Measurements from ENCODE around the gene ESPNL.
"Not testable (repeated sequence)": the region's sequence is repeated elsewhere in the genome, so short reads cannot be mapped to it uniquely, and the experiment has no call there.

ESPNL gene

GRCh38 chr2:238100049-238100820 is at the start of gene ESPNL:
Gene ESPNL (plus strand): TSS chr2:238100340. CDS start chr2:238100420, 80 bp downstream.
- peak; percentile 53 for DNase-seq

DNA sequence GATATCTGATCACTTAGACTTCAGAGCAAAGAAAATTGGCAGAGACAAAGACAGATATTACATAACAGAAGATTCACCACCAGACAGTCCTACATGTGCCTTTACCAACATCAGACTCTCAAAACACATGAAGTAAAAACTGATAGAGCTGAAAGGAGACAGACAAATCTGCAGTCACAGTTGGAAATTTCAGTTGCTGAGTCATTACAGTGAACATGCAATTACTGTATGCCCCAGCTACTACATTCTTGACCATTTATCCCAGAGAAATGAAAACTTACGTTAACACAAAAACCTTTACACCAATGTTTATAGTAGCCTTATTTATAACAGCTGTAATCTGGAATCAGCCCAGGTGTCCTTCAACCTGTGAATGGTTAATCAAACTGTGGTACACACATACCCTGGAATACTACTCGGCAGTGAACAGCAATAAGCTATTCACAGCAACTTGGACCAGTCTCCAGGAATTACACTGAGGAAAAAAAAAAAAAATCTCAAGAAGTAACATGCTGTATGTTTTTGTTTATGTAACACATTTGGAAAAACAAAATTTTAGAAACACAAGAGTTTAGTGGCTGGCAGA is 46.9 kb upstream of the ESPNL start:
- no peak for DNase-seq

DNA sequence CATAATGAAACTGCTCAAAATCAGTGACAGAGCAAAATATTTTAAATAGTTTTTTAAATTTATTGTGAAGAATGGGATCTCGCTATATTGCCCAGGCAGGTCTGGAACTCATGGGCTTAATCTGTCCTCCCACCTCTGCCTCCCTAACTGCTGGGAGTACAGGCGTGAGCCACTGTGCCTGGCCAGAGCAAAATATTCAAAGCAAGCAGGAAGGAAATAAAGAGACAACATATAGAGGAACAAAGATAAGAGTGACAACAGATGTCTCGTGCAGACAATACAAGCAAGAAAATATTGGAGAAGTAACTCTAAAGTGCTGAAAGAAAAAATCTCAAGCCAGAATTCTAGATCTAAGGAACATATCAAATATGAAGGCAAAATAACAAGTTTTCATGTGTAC is 44.3 kb upstream of the ESPNL start:
- DNase-seq = no peak

- DNase-seq = peak; percentile 56
These were observed 42.2 kb upstream of the ESPNL start for GRCh38 chr2:238057696-238058575.

DNA sequence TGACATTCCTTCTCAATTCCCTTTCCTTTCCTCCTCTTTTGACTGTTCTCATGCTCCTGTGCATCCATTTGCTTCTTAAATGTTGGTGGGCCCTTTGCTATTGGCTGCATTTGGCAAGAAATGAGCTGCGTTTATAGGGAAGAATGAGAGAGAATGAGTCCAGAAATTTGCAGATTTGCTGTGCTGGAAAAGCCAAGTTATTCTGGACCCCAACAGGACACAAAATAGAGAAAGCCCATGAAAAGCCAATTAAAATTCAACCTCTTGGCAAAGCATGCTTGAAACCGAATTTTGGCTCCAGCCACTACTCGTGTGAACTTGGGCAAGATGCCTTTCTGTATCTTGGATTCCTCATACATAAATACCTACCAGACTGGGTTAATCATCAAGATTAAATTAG is 40.6 kb upstream of the ESPNL start:
- peak; percentile 28 for DNase-seq

DNA sequence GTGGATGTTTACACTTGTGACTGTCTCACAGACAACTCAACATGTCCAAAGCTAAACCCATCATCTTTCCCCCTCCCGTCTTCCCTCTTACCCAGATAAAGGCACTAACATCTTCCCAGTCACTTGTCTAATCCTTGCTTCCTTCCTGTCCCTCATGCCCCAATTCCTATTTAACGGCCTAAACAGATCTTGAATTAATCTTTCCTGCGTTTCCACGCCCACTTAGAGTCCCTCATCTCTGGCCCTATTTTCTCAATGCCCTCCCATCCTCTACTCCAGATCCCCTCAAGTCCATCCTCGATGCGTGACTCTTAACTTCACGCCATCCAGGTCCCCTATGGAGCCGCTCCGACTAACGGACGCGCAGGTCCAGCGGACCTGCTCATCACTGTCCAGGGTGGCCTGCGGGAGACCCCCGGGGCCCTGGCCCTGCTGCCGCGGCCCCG is 40.0 kb upstream of the ESPNL start:
- no peak for DNase-seq

DNA sequence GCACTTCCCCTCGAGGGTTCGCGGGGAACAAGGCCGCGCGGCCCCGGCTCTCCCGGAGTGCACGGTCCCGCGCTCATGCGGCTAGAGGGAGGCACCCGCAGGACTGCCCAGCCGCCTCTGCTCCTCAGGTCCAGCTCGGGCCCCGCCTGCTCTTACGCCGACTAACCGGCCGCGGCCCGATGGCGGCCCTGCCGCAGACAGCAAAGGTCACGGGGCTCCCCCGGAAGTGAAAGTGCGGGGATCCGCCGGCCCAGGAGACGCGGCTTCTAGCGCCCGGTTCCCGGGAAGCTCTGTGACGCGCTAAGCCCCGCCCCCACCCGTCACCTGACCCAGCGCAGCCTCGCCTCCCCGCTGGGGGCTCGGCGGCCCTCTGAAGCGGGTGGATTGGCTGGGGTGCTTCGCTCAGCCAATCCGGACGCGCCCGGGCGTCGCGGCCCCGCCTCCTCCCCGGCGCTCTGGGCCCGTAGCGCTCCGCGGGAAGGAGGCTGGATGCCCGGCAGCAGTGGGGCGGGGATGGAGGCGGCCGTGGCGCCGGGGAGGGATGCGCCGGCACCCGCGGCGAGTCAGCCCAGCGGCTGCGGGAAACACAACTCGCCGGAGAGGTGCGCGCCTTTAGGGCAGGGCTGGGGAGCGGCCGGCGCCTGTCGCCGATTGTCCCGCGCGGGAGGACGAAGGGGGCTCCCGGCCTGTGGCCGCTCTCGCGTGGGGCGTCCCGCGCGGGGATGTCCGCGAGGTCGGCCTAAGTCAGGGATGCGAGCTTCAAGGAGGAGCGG is 39.4 kb upstream of the ESPNL start, which contains the start of gene SCLY:
TSS of gene SCLY (plus strand) at position 460 of the 773 bp plus-strand sequence. CDS start at position 514, 54 bp downstream.
- peak; percentile 97 for DNase-seq

DNA sequence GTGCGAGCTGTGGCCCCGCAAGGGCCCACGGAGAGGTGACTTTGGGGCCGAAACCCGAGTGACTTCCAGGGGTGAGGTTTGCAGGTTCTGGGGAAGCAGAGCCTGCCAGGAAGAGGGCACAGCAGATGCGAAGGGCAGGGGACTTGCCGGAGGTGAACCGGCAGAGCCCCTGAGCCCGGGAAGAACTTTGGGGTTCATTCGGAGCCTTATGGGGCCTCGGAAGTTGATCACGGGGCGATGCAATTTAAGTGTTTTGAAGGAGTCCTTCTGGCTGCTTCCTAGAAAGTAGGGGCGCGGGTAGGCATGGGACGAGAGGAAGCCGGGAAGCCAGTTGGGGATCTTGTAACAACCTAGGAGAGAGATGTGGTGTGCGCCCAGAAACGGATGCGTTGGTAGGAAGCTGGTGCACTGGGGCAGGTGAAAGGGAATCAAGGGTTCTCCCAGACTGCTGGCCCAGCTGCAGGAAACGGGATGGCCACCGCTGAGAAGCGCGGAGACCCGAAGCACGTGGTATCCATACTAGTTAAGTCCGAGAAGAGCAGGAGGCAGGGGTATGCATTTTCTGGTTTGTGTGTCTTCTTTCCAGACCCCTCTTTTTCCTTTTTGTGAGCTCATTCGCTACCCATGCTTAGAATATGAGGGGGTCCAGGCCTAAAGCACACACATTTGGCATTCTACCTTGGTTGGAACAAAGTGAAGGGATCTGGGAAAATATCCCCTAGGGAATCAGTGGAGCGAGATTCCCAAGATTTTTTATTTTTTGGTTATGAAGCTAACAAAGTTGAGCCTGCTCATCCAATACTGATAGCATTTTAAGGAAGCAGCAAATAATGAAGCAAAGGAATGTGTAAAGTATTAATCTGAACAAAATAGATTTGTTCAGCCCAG is 38.6 kb upstream of the ESPNL start:
- peak; percentile 74 for DNase-seq

DNA sequence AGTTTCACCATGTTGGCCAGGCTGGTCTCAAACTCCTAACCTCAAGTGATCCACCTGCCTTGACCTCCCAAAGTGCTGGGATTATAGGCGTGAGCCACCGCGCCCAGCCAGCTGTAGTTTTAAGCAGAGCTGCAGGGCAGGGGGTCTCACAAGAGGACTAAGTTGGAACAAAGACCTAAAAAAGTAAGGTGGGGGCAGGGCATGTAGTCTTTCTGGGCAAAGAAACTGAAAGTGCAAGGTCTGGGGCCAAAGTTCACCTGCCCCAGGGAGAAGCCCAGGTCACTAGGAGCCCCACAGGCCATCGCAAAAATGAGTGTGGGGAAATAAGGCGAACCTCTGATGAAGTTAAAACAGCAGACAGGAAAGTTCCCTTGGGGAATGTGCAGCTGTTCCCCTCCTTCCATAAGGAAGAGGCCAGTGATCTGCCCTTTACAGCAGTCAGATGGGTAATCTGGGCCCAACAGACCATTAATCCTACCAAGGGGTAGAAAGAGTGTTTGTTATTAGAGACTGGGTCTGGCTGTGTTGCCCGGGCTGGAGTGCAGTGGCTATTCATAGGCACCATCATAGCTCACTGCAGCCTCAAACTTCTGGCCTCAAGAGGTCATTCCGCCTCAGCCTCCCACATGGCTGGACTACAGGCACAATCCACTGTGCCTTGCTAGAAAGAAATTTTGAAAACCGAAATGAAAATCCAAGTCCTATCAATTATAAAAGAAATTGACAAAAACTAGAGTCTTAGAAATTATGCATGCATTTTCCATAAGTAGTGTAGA is 36.5 kb upstream of the ESPNL start:
- DNase-seq = peak; percentile 47

DNA sequence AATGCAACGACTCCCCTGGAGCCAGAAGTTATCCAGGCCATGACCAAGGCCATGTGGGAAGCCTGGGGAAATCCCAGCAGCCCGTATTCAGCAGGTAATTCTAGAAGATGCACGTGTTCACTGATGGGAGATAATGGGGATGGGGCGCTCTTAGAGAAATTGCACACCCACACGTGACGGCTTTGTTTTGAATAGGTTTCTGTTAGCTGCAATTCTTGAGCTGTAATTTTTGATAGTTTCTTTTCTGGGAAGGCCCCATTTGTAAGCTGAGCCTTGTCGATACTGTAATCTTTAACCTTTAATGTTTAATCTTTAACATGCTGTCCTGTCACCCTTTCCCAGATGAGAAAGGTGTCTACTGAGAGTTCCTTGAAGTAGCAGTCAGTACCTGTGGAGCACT is 35.8 kb upstream of the ESPNL start:
- no peak for DNase-seq

DNA sequence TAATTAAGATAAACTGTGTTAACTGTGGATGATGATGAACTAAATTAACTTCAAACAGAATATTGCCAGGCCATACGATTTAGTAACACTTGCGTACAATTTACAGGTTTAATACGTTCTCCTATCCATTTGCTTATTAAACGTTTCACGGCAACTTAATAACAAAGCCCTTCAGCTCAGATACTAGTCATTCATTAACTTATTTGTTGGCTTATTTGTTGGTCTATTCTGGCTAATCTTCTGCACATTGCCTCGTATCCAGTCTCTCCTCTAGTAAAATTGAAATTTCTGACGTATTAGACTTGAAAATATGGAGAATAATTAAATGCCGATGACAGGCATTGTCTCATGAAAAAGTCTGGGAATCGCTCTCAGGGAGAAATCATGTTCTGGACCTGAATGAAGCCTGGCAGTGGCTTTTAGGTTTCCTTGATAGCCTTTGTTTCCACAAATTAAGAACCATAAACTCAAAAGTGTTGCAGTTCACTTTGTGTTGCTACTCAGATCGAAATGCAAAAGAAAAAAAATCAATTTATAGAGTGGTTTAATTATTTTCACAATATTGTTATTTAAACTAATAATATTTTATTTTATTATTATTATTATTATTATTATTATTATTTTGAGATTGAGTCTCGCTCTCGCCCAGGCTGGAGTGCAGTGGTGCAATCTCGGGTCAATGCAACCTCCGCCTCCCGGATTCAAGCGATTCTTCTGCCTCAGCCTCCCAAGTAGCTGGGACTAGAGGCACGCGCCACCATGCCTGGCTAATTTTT is 34.9 kb upstream of the ESPNL start:
- DNase-seq = no peak

GRCh38 chr2:238066218-238066617 is 33.9 kb upstream of the ESPNL start:
- no peak for DNase-seq

DNA sequence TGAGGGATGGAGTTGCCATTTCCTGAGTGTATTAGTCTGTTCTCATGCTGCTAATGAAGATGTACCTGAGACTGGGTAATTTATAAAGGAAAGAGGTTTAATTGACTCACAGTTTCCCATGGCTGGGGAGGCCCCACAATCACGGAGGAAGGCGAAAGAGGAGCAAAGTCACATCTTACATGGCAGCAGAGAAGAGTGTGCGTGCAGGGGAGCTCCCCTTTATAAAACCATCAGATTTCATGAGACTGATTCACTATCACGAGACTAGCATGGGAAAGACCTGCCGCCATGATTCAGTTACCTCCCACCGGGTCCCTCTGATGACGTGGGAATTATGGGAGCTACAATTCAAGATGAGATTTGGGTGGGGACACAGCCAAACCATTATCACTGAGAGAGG is 33.4 kb upstream of the ESPNL start:
- not testable (repeated sequence) for DNase-seq

- DNase-seq = no peak
These were observed 32.2 kb upstream of the ESPNL start for GRCh38 chr2:238067939-238068338.

DNA sequence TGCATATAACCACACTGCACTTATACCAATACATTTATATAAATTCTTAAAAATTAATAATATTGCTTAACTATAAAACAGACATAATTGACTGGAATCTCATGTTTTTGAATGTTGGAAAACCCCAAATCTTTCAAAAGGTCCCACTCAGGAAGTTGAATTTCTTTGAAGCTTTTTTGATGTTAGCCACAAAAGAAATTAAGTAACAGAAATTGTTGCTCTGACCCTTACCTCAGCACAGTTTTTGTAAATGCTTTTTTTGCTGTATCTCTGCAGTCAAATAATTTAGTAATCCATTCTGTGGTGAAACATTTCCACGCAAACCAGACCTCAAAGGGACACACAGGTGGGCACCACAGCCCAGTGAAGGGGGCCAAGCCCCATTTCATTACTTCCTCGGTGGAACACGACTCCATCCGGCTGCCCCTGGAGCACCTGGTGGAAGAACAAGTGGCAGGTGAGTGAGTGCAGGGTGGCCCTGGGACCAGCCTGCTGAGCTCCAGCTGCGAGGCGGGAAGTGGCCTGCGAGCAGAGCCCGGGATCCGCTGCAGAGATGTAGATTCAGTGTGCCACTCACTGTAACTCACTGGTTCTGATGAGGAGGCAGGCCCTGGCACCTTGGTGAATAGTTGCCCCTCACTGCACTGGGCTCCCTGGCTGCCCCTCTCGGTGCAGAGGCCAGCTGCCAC is 31.0 kb upstream of the ESPNL start:
- no peak for DNase-seq

GRCh38 chr2:238069877-238070276 is 30.3 kb upstream of the ESPNL start:
- DNase-seq = no peak

DNA sequence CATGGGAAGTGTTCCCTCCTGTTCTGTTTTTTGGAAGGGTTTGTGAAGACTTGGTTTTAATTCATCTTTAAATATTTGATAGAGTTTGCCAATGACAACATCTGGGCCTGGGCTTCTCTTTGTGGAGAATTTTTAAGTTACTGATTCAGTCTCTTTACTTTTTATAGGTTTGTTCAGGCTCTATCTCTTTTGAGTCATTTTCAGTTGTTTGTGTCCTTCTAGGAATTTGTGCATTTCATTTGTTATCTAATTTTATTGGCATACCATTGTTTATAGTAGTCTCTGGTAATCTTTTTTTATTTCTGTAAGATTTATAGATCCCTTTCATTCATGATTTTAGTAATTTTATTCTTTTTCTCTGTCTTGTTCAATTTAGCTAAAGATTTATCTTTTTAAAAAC is 24.7 kb upstream of the ESPNL start:
- no peak for DNase-seq

GRCh38 chr2:238077292-238077691 is 22.8 kb upstream of the ESPNL start:
- peak; percentile 7 for DNase-seq

DNA sequence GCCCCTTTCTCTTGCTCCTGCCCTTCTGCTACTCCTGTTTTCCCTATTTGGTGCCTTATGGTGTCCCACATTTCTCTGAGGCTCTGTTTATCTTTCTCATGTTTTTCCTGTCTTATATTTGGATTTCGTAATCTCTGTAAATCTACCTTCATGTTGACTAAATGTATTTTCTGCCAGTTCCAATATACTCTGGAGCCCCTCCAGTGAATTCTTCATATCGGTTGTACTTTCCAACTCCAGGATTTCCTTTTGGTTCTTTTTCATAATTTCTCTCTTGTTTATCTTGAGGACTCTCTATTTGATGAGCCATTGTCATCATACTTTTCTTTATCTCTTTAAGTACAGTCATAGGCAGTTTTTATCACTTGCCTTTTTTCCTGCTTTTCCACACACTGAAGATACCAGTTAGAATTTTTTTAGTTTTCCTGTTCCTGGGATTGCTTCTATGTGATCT is 20.2 kb upstream of the ESPNL start:
- no peak for DNase-seq

All from activated CD8-positive, alpha-beta memory T cell treated with anti-CD3 and anti-CD28 coated beads for 24 hours (primary cell).